ENCODE results near the gene G0S2. TPM values are rescaled to one million over a fixed set of nuclear protein-coding genes. Genes with fewer than 3 reads are reported as not detected.

Gene G0S2
- polyA plus RNA-seq, 2 of the 4 experiments (the other 2 are of a cell fraction), result 1.1 to 3.0 TPM

DNA sequence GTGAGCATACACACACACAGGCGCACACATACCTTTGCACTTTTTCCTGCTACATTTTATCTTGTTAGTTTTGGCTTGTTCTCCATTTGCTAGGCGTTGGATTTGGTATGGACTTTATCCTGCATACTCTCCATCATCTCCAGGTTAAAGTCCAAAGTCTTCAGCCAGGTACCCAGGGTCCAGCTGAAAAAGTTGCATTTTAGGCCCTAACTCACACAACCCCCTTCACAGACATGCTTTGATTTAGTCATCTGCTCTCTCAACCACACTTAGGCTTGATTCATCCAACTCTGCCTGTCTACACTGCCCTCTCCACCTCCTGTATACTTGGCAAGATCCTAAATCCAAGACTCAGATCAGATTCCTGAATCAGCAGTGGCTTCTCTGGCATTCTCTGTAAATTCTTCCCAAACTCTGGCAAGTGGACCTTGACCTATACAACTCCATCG, 12.3 kb upstream of the G0S2 start:
- H3K9me3 ChIP-seq, result no peaks in the 10 kb centered on the region
- TF ChIP-seq HEYL (CRISPR knock-in tag; IDR thresholded peaks at IDR 0.05), result no peak
- no peak for TF ChIP-seq EHF (CRISPR knock-in tag; IDR thresholded peaks at IDR 0.05)
- TF ChIP-seq, protein P1, sequence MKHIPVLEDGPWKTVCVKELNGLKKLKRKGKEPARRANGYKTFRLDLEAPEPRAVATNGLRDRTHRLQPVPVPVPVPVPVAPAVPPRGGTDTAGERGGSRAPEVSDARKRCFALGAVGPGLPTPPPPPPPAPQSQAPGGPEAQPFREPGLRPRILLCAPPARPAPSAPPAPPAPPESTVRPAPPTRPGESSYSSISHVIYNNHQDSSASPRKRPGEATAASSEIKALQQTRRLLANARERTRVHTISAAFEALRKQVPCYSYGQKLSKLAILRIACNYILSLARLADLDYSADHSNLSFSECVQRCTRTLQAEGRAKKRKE (CRISPR knock-in tag; IDR thresholded peaks at IDR 0.05; ENCODE audit: low read depth), result no peak
- TF ChIP-seq ZNF302 (CRISPR knock-in tag; IDR thresholded peaks at IDR 0.05), result no peak
- TF ChIP-seq RARB (CRISPR knock-in tag; IDR thresholded peaks at IDR 0.05), result no peak
- no peak for TF ChIP-seq RNF2 (IDR thresholded peaks at IDR 0.05; ENCODE audit: borderline replicate concordance, low read depth)
- no peak for TF ChIP-seq EHMT2 (IDR thresholded peaks at IDR 0.05; ENCODE audit: low read depth)
- no peak for TF ChIP-seq HDAC2 (IDR thresholded peaks at IDR 0.05)
- TF ChIP-seq FOSL2 (IDR thresholded peaks at IDR 0.05), result no peak
- no peak for TF ChIP-seq FOSL2 (CRISPR knock-in tag; IDR thresholded peaks at IDR 0.05)
- TF ChIP-seq MAZ (IDR thresholded peaks at IDR 0.05; ENCODE audit: borderline replicate concordance, low read depth, low read length), result no peak
- no peak for TF ChIP-seq CBX8 (IDR thresholded peaks at IDR 0.05)
- TF ChIP-seq, protein P2, sequence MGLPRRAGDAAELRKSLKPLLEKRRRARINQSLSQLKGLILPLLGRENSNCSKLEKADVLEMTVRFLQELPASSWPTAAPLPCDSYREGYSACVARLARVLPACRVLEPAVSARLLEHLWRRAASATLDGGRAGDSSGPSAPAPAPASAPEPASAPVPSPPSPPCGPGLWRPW (IDR thresholded peaks at IDR 0.05), result no peak
- TF ChIP-seq, protein P3, sequence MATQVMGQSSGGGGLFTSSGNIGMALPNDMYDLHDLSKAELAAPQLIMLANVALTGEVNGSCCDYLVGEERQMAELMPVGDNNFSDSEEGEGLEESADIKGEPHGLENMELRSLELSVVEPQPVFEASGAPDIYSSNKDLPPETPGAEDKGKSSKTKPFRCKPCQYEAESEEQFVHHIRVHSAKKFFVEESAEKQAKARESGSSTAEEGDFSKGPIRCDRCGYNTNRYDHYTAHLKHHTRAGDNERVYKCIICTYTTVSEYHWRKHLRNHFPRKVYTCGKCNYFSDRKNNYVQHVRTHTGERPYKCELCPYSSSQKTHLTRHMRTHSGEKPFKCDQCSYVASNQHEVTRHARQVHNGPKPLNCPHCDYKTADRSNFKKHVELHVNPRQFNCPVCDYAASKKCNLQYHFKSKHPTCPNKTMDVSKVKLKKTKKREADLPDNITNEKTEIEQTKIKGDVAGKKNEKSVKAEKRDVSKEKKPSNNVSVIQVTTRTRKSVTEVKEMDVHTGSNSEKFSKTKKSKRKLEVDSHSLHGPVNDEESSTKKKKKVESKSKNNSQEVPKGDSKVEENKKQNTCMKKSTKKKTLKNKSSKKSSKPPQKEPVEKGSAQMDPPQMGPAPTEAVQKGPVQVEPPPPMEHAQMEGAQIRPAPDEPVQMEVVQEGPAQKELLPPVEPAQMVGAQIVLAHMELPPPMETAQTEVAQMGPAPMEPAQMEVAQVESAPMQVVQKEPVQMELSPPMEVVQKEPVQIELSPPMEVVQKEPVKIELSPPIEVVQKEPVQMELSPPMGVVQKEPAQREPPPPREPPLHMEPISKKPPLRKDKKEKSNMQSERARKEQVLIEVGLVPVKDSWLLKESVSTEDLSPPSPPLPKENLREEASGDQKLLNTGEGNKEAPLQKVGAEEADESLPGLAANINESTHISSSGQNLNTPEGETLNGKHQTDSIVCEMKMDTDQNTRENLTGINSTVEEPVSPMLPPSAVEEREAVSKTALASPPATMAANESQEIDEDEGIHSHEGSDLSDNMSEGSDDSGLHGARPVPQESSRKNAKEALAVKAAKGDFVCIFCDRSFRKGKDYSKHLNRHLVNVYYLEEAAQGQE (IDR thresholded peaks at IDR 0.05), result no peak
- peak overlapping the region; percentile 14; the same call in 2 of the 3 replicates for H3K4me2 ChIP-seq
- H3K27ac ChIP-seq, result 0 out of 6 replicates have a peak overlapping the region, but pooled peaks of 1 of the 2 experiments have one; percentile 8
- peaks cover 19% of the 10 kb centered on the region for H3K4me1 ChIP-seq
- FAIRE-seq (no peak), ATAC-seq (peak; percentile 30 to 79; a peak in 3 of 6 replicates), DNase-seq (ENCODE audit: low read depth in 1 of 2, low spot score in 1 of 2) (peak in 1 of 2 experiments; percentile 24)
- WGBS (ENCODE audit: missing lambda C conversion rate), result 66% methylated on average over 3 of the region's 3 CpGs
- H3K4me3 ChIP-seq, result no peak overlapping the region
- ChIA-PET POLR2A (no interaction called here), CTCF (interaction anchor here (1.4 kb wide), 1 partner anchor 86 kb away, joined by 4 read pairs; no protein-coding TSS in a partner anchor)

DNA sequence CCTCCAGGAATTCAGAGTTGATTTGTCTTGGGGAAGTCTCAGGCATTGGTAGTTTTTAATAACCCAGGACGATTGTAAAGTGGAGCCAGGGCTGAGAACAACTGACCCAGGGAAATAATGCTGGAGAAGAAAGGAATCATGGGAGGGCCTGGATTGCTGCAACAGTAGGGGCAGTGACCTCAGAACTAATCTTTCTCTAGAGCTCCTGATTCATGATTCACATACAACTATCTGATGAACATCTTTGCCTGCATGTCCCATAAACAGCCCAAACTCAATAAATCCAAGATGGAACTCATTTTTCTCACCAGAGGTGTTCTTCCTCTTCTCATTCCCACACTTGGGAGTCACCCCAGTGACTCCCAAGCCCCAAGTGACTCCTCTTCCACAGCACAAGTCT, 8.1 kb upstream of the G0S2 start:
- H3K4me1 ChIP-seq, result peaks cover 13% of the 10 kb centered on the region
- WGBS (ENCODE audit: missing lambda C conversion rate), result 43% methylated on average over 1 of the region's 1 CpG
- no peaks in the 10 kb centered on the region for H3K9me3 ChIP-seq
- H3K4me2 ChIP-seq, result no peak overlapping the region
- DNase-seq (ENCODE audit: low read depth in 1 of 2, low spot score in 1 of 2), result no peak
- no peak overlapping the region for H3K27ac ChIP-seq
- FAIRE-seq, result no peak
- ATAC-seq, result no peak
- POLR2A ChIA-PET, result no interaction called here
- CTCF ChIA-PET, result interaction anchor here (0.8 to 1.2 kb wide), 3 partner anchors 8 to 81 kb away, joined by 3 to 6 read pairs (median 3); partner anchors contain the start of gene G0S2
- TF ChIP-seq RCOR1 (IDR thresholded peaks at IDR 0.05; ENCODE audit: low read depth, low read length), result no peak
- TF ChIP-seq CBX2 (IDR thresholded peaks at IDR 0.05; ENCODE audit: borderline replicate concordance, low read depth), result no peak
- TF ChIP-seq ESRRA (IDR thresholded peaks at IDR 0.05; ENCODE audit: borderline replicate concordance, low read length), result no peak
- no peak for TF ChIP-seq GATA3 (IDR thresholded peaks at IDR 0.05; ENCODE audit: borderline replicate concordance)
- no peak for TF ChIP-seq RAD21 (conservative IDR thresholded peaks at IDR 0.05 in 1 of 2, IDR thresholded peaks at IDR 0.05 in 1 of 2)
- no peak for TF ChIP-seq CEBPB (IDR thresholded peaks at IDR 0.05)
- TF ChIP-seq, protein P4, sequence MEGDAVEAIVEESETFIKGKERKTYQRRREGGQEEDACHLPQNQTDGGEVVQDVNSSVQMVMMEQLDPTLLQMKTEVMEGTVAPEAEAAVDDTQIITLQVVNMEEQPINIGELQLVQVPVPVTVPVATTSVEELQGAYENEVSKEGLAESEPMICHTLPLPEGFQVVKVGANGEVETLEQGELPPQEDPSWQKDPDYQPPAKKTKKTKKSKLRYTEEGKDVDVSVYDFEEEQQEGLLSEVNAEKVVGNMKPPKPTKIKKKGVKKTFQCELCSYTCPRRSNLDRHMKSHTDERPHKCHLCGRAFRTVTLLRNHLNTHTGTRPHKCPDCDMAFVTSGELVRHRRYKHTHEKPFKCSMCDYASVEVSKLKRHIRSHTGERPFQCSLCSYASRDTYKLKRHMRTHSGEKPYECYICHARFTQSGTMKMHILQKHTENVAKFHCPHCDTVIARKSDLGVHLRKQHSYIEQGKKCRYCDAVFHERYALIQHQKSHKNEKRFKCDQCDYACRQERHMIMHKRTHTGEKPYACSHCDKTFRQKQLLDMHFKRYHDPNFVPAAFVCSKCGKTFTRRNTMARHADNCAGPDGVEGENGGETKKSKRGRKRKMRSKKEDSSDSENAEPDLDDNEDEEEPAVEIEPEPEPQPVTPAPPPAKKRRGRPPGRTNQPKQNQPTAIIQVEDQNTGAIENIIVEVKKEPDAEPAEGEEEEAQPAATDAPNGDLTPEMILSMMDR (IDR thresholded peaks at IDR 0.05), result no peak
- no peak for TF ChIP-seq CHD2 (IDR thresholded peaks at IDR 0.05; ENCODE audit: low read length, partially characterized antibody)
- no peak for TF ChIP-seq HOXB13 (CRISPR knock-in tag; IDR thresholded peaks at IDR 0.05; ENCODE audit: low read depth)
- TF ChIP-seq KDM1A (IDR thresholded peaks at IDR 0.05; ENCODE audit: low read depth), result no peak
- TF ChIP-seq, protein P5, sequence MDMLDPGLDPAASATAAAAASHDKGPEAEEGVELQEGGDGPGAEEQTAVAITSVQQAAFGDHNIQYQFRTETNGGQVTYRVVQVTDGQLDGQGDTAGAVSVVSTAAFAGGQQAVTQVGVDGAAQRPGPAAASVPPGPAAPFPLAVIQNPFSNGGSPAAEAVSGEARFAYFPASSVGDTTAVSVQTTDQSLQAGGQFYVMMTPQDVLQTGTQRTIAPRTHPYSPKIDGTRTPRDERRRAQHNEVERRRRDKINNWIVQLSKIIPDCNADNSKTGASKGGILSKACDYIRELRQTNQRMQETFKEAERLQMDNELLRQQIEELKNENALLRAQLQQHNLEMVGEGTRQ (IDR thresholded peaks at IDR 0.05), result no peak
- TF ChIP-seq TFCP2L1 (CRISPR knock-in tag; IDR thresholded peaks at IDR 0.05), result no peak
- no peak for TF ChIP-seq HOXB5 (CRISPR knock-in tag; IDR thresholded peaks at IDR 0.05)
- no peak for TF ChIP-seq HOXA7 (CRISPR knock-in tag; IDR thresholded peaks at IDR 0.05)
- TF ChIP-seq, protein P6, sequence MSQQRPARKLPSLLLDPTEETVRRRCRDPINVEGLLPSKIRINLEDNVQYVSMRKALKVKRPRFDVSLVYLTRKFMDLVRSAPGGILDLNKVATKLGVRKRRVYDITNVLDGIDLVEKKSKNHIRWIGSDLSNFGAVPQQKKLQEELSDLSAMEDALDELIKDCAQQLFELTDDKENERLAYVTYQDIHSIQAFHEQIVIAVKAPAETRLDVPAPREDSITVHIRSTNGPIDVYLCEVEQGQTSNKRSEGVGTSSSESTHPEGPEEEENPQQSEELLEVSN (IDR thresholded peaks at IDR 0.05; ENCODE audit: borderline replicate concordance, low read depth), result no peak
- no peak for TF ChIP-seq ZNF302 (CRISPR knock-in tag; IDR thresholded peaks at IDR 0.05)
- no peak for TF ChIP-seq NFE2L2 (conservative IDR thresholded peaks at IDR 0.05; ENCODE audit: low read length)
- no peak overlapping the region for H3K4me3 ChIP-seq

Data from A549 (cell line).